T-helper 2 cell treated with Interferon-gamma antibody and Interleukin-4, amounts not matched to agents 5 μg/mL and 100 μg/mL, for 36 hours (primary cell): Measurements from ENCODE around the gene THSD4.
A peak's percentile ranks its signal among the peaks of the same experiment; 100 is the strongest.

Experiments used
- DNase-seq: peaks from one replicate; pipeline ENCODE4 v3.0.0; 2021; ENCODE audit warnings: low spot score
- H3K27ac Mint-ChIP-seq: one replicate; pipeline ENCODE4 v1.8.0; 2021; ENCODE audit warnings: mild to moderate bottlenecking, mixed read lengths
- H3K27me3 Mint-ChIP-seq: one replicate; pipeline ENCODE4 v1.8.0; 2021; ENCODE audit warnings: low read depth, mixed read lengths
- H3K36me3 Mint-ChIP-seq: one replicate; pipeline ENCODE4 v1.8.0; 2021; ENCODE audit warnings: low read depth, mixed read lengths
- H3K4me1 Mint-ChIP-seq: one replicate; pipeline ENCODE4 v1.8.0; 2021; ENCODE audit warnings: low read depth, mixed read lengths
- H3K4me3 Mint-ChIP-seq: one replicate; pipeline ENCODE4 v1.8.0; 2022; ENCODE audit warnings: mild to moderate bottlenecking, moderate library complexity, mixed read lengths
- H3K9me3 Mint-ChIP-seq: one replicate; pipeline ENCODE4 v1.8.0; 2021; ENCODE audit warnings: mixed read lengths

Gene THSD4

DNA sequence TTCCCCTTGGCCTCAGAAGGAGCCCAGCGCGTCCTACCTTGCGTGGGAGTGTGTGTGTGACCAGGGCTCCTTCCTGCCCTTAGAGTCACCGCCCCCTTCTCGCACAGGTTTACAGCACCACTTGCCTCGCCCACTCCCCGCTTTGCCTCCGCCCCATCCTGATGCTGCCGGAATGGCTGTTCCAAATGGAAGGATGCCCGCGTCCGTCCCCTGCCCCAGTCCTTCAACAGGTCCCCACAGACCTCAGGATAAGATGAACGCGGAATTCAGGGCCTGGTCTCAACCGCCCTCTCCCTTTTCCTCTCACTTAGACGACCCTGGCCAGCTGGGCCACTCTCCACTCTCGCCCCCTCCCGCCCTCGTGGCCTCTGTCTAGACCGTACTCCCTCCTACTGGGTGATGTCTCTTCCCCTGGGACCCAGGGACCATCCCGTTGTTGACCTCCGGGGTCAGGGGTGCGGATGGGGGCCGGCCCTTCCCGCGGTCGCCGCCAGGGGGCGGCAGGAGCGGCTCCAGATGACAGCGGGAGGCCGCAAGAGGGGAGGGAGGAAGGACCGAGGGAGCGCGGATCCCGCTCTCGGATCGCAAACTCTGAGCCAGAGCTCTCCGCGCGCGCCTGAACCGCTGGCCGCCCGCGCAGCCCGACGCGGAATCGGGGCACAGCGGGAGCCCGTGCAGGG lies at the start of gene THSD4:
Gene THSD4 (plus strand): TSS at position 585 of the 680 bp plus-strand sequence.
- DNase-seq, result peak; percentile 62
- peak within 1 kb of the TSS; percentile 60 for H3K4me3 Mint-ChIP-seq
- H3K27me3 Mint-ChIP-seq, result peaks cover 42% of the 10 kb centered on the region
- no peaks in the 10 kb centered on the region for H3K9me3 Mint-ChIP-seq
- no peaks in the 10 kb centered on the region for H3K36me3 Mint-ChIP-seq
- peaks cover 6% of the 10 kb centered on the region for H3K4me1 Mint-ChIP-seq
- H3K27ac Mint-ChIP-seq, result no peak within 1 kb of the TSS

- Mint-ChIP-seq H3K4me1 (no peaks in the 10 kb centered on the region), H3K9me3 (no peaks in the 10 kb centered on the region), H3K36me3 (no peaks in the 10 kb centered on the region), H3K27me3 (peaks cover 3% of the 10 kb centered on the region), H3K4me3 (no peak overlapping the region), H3K27ac (no peak overlapping the region)
- DNase-seq, result no peak
Observed at GRCh38 chr15:71066983-71067382, 48.3 kb upstream of the THSD4 start.

- Mint-ChIP-seq H3K4me3 (no peak overlapping the region), H3K36me3 (no peaks in the 10 kb centered on the region), H3K9me3 (no peaks in the 10 kb centered on the region), H3K27ac (no peak overlapping the region), H3K4me1 (no peaks in the 10 kb centered on the region), H3K27me3 (peaks cover 3% of the 10 kb centered on the region)
- no peak for DNase-seq
Observed at GRCh38 chr15:71069693-71070092, 45.6 kb upstream of the THSD4 start.

DNA sequence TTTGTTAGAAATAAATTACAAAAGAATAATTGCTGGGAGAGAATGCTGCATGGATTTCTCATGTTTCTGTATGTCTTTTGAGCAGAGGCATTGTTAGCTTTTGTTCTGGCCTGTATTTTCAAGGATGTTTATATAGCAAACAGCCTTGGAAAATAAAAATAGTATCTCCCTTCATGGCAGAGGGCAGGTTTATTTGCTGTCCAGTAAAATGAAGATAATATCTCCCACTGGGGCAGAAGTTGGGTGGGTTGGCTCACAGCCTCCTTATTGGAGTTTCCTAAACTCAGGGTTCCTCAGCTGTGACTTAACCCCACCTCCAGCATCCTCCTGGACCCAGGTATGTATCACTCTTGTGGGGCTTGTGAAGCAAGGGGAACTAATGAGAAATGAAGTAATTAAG lies 43.7 kb upstream of the THSD4 start:
- no peak for DNase-seq
- no peak overlapping the region for H3K27ac Mint-ChIP-seq
- no peaks in the 10 kb centered on the region for H3K9me3 Mint-ChIP-seq
- H3K4me3 Mint-ChIP-seq, result no peak overlapping the region
- H3K27me3 Mint-ChIP-seq, result peaks cover 3% of the 10 kb centered on the region
- no peaks in the 10 kb centered on the region for H3K36me3 Mint-ChIP-seq
- no peaks in the 10 kb centered on the region for H3K4me1 Mint-ChIP-seq

- no peaks in the 10 kb centered on the region for H3K36me3 Mint-ChIP-seq
- no peaks in the 10 kb centered on the region for H3K4me1 Mint-ChIP-seq
- H3K27ac Mint-ChIP-seq, result no peak overlapping the region
- DNase-seq, result no peak
- H3K27me3 Mint-ChIP-seq, result peaks cover 3% of the 10 kb centered on the region
- H3K9me3 Mint-ChIP-seq, result no peaks in the 10 kb centered on the region
- no peak overlapping the region for H3K4me3 Mint-ChIP-seq
Observed at GRCh38 chr15:71072423-71072822, 42.8 kb upstream of the THSD4 start.

GRCh38 chr15:71078506-71079207 lies 36.6 kb upstream of the THSD4 start:
- H3K4me1 Mint-ChIP-seq, result no peaks in the 10 kb centered on the region
- no peaks in the 10 kb centered on the region for H3K36me3 Mint-ChIP-seq
- no peak overlapping the region for H3K27ac Mint-ChIP-seq
- no peak for DNase-seq
- no peaks in the 10 kb centered on the region for H3K9me3 Mint-ChIP-seq
- H3K27me3 Mint-ChIP-seq, result no peaks in the 10 kb centered on the region
- H3K4me3 Mint-ChIP-seq, result no peak overlapping the region

GRCh38 chr15:71079208-71080044 lies 35.8 kb upstream of the THSD4 start:
- Mint-ChIP-seq H3K27me3 (no peaks in the 10 kb centered on the region), H3K4me1 (no peaks in the 10 kb centered on the region), H3K9me3 (no peaks in the 10 kb centered on the region), H3K27ac (no peak overlapping the region), H3K4me3 (no peak overlapping the region), H3K36me3 (no peaks in the 10 kb centered on the region)
- no peak for DNase-seq

- no peak for DNase-seq
- no peak overlapping the region for H3K27ac Mint-ChIP-seq
- no peaks in the 10 kb centered on the region for H3K36me3 Mint-ChIP-seq
- no peak overlapping the region for H3K4me3 Mint-ChIP-seq
- H3K9me3 Mint-ChIP-seq, result no peaks in the 10 kb centered on the region
- H3K27me3 Mint-ChIP-seq, result no peaks in the 10 kb centered on the region
- H3K4me1 Mint-ChIP-seq, result no peaks in the 10 kb centered on the region
Observed at GRCh38 chr15:71080166-71080565, 35.1 kb upstream of the THSD4 start.

GRCh38 chr15:71080705-71081104 lies 34.6 kb upstream of the THSD4 start:
- Mint-ChIP-seq H3K4me3 (no peak overlapping the region), H3K4me1 (no peaks in the 10 kb centered on the region), H3K9me3 (no peaks in the 10 kb centered on the region), H3K27ac (no peak overlapping the region), H3K27me3 (no peaks in the 10 kb centered on the region), H3K36me3 (no peaks in the 10 kb centered on the region)
- DNase-seq, result no peak

DNA sequence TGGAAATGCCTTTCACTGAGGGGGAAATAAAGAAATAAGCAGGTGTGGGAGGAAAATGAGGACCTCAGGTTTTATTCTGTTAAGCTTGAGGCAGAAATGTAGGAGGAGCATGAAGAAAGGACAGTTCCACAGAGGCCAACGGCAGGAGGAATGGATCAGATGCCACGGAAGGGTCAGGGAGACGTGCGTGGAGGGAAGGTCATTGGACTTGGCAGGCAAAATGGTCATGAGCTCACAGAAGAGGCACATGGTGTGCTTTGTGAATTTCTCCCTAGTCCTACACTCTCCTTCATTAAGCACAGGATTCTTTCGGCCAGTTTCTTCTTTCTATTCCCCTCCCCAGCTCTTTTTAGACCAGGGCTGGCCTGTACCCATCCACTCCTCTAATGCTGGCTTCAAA lies 32.5 kb upstream of the THSD4 start:
- DNase-seq, result no peak
- Mint-ChIP-seq H3K9me3 (no peaks in the 10 kb centered on the region), H3K4me3 (no peak overlapping the region), H3K27me3 (no peaks in the 10 kb centered on the region), H3K4me1 (no peaks in the 10 kb centered on the region), H3K27ac (no peak overlapping the region), H3K36me3 (no peaks in the 10 kb centered on the region)

DNA sequence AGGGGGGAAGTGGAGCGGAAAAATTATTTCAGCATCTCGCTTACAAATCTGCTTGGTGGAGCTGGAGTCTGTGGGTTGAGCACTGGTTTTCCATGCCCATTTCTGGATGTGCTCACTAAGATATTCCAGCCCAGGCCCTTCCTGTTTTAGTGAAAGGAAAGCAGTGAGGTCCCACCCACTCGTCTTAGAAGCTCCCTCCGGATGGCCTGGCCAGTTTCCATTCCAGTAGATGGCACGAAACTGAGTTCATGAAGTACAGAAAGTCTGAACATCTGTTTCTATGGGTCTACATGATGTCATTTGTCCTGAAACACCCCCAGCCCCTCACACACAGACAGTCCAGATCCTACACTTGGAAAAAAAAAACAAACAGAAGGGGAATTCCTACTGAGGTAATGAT lies 31.9 kb upstream of the THSD4 start:
- no peaks in the 10 kb centered on the region for H3K9me3 Mint-ChIP-seq
- no peaks in the 10 kb centered on the region for H3K4me1 Mint-ChIP-seq
- H3K4me3 Mint-ChIP-seq, result no peak overlapping the region
- no peak overlapping the region for H3K27ac Mint-ChIP-seq
- no peak for DNase-seq
- H3K27me3 Mint-ChIP-seq, result no peaks in the 10 kb centered on the region
- H3K36me3 Mint-ChIP-seq, result no peaks in the 10 kb centered on the region

GRCh38 chr15:71084264-71084663 lies 31.0 kb upstream of the THSD4 start:
- no peak for DNase-seq
- Mint-ChIP-seq H3K27ac (no peak overlapping the region), H3K36me3 (no peaks in the 10 kb centered on the region), H3K4me3 (no peak overlapping the region), H3K27me3 (no peaks in the 10 kb centered on the region), H3K9me3 (no peaks in the 10 kb centered on the region), H3K4me1 (no peaks in the 10 kb centered on the region)

DNA sequence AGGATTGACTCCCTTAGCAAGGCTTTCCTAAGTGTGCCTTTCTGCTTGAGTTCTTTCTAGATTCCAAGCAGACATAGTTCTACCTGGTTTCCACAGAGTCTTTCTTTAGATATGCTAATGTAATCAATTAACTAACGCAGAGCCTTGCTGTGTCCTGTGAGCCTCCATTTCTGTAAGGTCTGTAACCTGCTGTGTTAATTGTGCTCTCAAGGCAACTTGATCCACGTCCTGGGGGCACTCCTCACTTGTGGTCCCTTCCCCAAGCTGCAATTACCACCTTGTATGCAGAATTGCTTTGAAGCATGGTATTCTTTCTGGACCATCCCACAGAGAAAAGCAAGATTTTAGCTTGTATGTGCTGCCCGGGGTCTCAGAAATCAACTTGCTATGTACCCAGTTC lies 29.5 kb upstream of the THSD4 start:
- Mint-ChIP-seq H3K9me3 (no peaks in the 10 kb centered on the region), H3K27me3 (no peaks in the 10 kb centered on the region), H3K36me3 (no peaks in the 10 kb centered on the region), H3K4me1 (no peaks in the 10 kb centered on the region), H3K27ac (no peak overlapping the region), H3K4me3 (no peak overlapping the region)
- DNase-seq, result no peak

GRCh38 chr15:71088155-71088554 lies 27.1 kb upstream of the THSD4 start:
- Mint-ChIP-seq H3K4me3 (no peak overlapping the region), H3K4me1 (no peaks in the 10 kb centered on the region), H3K9me3 (no peaks in the 10 kb centered on the region), H3K27me3 (no peaks in the 10 kb centered on the region), H3K27ac (no peak overlapping the region), H3K36me3 (no peaks in the 10 kb centered on the region)
- no peak for DNase-seq
